ENCODE data around the gene SPRED1. TPM values are rescaled to one million over a fixed set of nuclear protein-coding genes. Genes with fewer than 3 reads are reported as not detected.

SPRED1 gene
- polyA plus RNA-seq, 1 experiment: 15.1 TPM

DNA sequence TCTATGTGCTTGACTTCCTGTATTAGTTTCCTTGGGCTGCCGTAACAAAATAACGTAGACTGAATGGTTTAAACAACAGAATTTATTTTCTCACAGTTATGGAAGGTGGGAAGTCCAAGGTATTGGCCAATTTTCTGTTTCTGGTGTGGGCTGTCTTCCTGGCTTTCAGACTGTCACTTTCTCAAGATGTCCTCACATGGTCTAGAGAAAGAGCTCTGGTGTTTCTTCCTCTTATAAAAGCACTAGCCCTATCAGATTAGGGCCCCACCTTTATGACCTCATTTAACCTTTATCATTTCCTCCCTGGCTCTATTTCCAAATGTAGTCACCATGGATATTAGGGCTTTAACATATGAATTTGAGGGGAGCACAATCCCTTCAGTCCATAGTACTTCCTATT is 54.6 kb downstream of the SPRED1 start:
- Histone ChIP-seq H3K4me3 (ENCODE audit: low read depth, low read length) (no peak overlapping the region), H3K9me3 (ENCODE audit: control insufficient read depth, insufficient read depth, low read length) (no peaks in the 10 kb centered on the region), H3K27ac (ENCODE audit: low read depth, low read length) (no peak overlapping the region), H3K27me3 (ENCODE audit: control insufficient read depth, insufficient read depth, low read length) (no peaks in the 10 kb centered on the region)
- no peak for DNase-seq (ENCODE audit: low read depth, low spot score)
- TF ChIP-seq, protein P1, sequence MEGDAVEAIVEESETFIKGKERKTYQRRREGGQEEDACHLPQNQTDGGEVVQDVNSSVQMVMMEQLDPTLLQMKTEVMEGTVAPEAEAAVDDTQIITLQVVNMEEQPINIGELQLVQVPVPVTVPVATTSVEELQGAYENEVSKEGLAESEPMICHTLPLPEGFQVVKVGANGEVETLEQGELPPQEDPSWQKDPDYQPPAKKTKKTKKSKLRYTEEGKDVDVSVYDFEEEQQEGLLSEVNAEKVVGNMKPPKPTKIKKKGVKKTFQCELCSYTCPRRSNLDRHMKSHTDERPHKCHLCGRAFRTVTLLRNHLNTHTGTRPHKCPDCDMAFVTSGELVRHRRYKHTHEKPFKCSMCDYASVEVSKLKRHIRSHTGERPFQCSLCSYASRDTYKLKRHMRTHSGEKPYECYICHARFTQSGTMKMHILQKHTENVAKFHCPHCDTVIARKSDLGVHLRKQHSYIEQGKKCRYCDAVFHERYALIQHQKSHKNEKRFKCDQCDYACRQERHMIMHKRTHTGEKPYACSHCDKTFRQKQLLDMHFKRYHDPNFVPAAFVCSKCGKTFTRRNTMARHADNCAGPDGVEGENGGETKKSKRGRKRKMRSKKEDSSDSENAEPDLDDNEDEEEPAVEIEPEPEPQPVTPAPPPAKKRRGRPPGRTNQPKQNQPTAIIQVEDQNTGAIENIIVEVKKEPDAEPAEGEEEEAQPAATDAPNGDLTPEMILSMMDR (IDR thresholded peaks at IDR 0.05; ENCODE audit: low read depth, low read length): no peak
- POLR2A ChIA-PET: no interaction called here
- CTCF ChIA-PET: no interaction called here

DNA sequence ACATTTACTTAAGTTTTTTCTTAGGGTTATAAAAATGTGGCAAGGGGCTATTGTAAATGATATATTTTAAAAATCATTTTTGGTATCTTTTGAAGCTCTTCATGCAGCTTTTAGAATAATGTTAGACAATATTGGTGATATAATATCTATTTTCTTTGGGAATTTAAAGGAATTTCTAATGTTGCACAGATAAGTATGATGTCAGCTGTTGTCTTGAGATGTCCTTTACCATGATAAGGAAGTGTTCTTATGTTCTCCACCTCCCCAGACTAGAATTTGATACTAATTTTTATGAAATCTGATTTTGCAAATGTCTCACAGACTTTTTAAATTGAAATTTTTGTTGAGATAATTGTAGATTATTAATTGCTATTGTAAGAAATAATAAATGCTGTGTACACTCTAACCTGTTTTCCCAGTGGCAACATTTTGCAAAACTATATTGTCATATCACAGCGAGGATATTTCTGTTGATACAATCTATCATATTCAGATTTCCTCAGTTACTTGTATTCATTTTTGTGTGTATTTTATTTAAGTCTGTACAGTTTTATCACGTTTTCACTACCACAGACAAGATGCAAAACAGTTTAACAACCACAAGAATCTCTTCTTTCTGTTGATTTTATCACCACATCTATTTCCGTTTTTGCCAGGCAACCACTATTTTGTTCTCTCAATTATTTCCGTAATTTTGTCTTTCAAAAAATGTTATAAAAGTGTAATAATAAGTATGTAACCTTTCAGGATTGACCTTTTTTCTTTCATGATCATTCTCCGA is 55.4 kb downstream of the SPRED1 start:
- ChIA-PET POLR2A (no interaction called here), CTCF (no interaction called here)
- TF ChIP-seq, protein P1 (IDR thresholded peaks at IDR 0.05; ENCODE audit: low read depth, low read length): no peak
- Histone ChIP-seq H3K27me3 (ENCODE audit: control insufficient read depth, insufficient read depth, low read length) (no peaks in the 10 kb centered on the region), H3K9me3 (ENCODE audit: control insufficient read depth, insufficient read depth, low read length) (no peaks in the 10 kb centered on the region), H3K4me3 (ENCODE audit: low read depth, low read length) (no peak overlapping the region), H3K27ac (ENCODE audit: low read depth, low read length) (no peak overlapping the region)
- no peak for DNase-seq (ENCODE audit: low read depth, low spot score)

GRCh38 chr15:38308797-38309196 is 56.2 kb downstream of the SPRED1 start:
- ChIA-PET POLR2A (no interaction called here), CTCF (no interaction called here)
- H3K4me3 ChIP-seq (ENCODE audit: low read depth, low read length): no peak overlapping the region
- H3K9me3 ChIP-seq (ENCODE audit: control insufficient read depth, insufficient read depth, low read length): no peaks in the 10 kb centered on the region
- DNase-seq (ENCODE audit: low read depth, low spot score): no peak
- TF ChIP-seq, protein P1 (IDR thresholded peaks at IDR 0.05; ENCODE audit: low read depth, low read length): no peak
- no peaks in the 10 kb centered on the region for H3K27me3 ChIP-seq (ENCODE audit: control insufficient read depth, insufficient read depth, low read length)
- no peak overlapping the region for H3K27ac ChIP-seq (ENCODE audit: low read depth, low read length)

GRCh38 chr15:38312190-38312589 is 59.6 kb downstream of the SPRED1 start:
- Histone ChIP-seq H3K27ac (ENCODE audit: low read depth, low read length) (no peak overlapping the region), H3K4me3 (ENCODE audit: low read depth, low read length) (no peak overlapping the region), H3K9me3 (ENCODE audit: control insufficient read depth, insufficient read depth, low read length) (no peaks in the 10 kb centered on the region), H3K27me3 (ENCODE audit: control insufficient read depth, insufficient read depth, low read length) (no peaks in the 10 kb centered on the region)
- no peak for DNase-seq (ENCODE audit: low read depth, low spot score)
- ChIA-PET POLR2A (no interaction called here), CTCF (no interaction called here)
- TF ChIP-seq, protein P1 (IDR thresholded peaks at IDR 0.05; ENCODE audit: low read depth, low read length): no peak

- Histone ChIP-seq H3K27ac (ENCODE audit: low read depth, low read length) (no peak overlapping the region), H3K27me3 (ENCODE audit: control insufficient read depth, insufficient read depth, low read length) (no peaks in the 10 kb centered on the region), H3K4me3 (ENCODE audit: low read depth, low read length) (no peak overlapping the region), H3K9me3 (ENCODE audit: control insufficient read depth, insufficient read depth, low read length) (no peaks in the 10 kb centered on the region)
- POLR2A ChIA-PET: no interaction called here
- TF ChIP-seq, protein P1 (IDR thresholded peaks at IDR 0.05; ENCODE audit: low read depth, low read length): no peak
- CTCF ChIA-PET: no interaction called here
- no peak for DNase-seq (ENCODE audit: low read depth, low spot score)
Observed at GRCh38 chr15:38316311-38316710, 63.7 kb downstream of the SPRED1 start.

All from AG04450 (cell line).